OCI-LY7 (cell line): ENCODE data around the gene C21orf91. TPM values are rescaled to one million over a fixed set of nuclear protein-coding genes. Genes with fewer than 3 reads are reported as not detected.

Experiments
- BruUV-seq: library from RNA; stranded (reverse); fragments of 400-500 nt; replicated peaks from 2 replicates; lab custom pipeline; 2021; lab: Mats Ljungman, UMichigan
- CTCF ChIA-PET: fragments of 300-600 bp; sonication (Branson Sonifier 250); formaldehyde crosslinking; loops from one replicate; lab custom pipeline; 2022; ENCODE audit warnings: antibody characterized with exemption; ENCODE audit not compliant: unreplicated experiment; lab: Charles Lee
- POLR2A ChIA-PET: fragments of 300-600 bp; sonication (Branson Sonifier 250); formaldehyde crosslinking; loops from one replicate; lab custom pipeline; 2022; ENCODE audit warnings: antibody characterized with exemption; lab: Charles Lee
- DNase-seq: peaks from one replicate; pipeline ENCODE4 v3.0.0-alpha.2; 2015; ENCODE audit warnings: low spot score
- H2AFZ ChIP-seq: fragments of 200-600 bp; sonication (generic), shearing (Covaris generic); 2 replicates; pipeline ENCODE4 v1.6.1; 2014; ENCODE audit warnings: mild to moderate bottlenecking, antibody characterized with exemption, low read length, moderate library complexity
- H3K27ac ChIP-seq: fragments of 200-600 bp; sonication (generic); 2 replicates; pipeline ENCODE4 v1.5.1; 2014; ENCODE audit warnings: mixed run types, low read depth, mild to moderate bottlenecking, moderate library complexity, low read length, inconsistent platforms; ENCODE audit not compliant: poor library complexity, severe bottlenecking
- H3K36me3 ChIP-seq: fragments of 200-600 bp; sonication (generic); 2 replicates; pipeline ENCODE4 v1.6.1; 2014; ENCODE audit warnings: mild to moderate bottlenecking, antibody characterized with exemption, low read length, moderate library complexity, mixed read lengths; ENCODE audit not compliant: insufficient read depth
- H3K4me1 ChIP-seq: fragments of 200-600 bp; sonication (generic); 2 replicates; pipeline ENCODE4 v1.5.1; 2014; ENCODE audit warnings: mild to moderate bottlenecking, low read length; ENCODE audit not compliant: insufficient read depth, poor library complexity, severe bottlenecking
- H3K4me2 ChIP-seq: fragments of 200-600 bp; sonication (generic); 2 replicates; pipeline ENCODE4 v1.6.1; 2014; ENCODE audit warnings: mild to moderate bottlenecking, low read length
- H3K4me3 ChIP-seq: fragments of 200-600 bp; sonication (generic); 2 replicates; pipeline ENCODE4 v1.5.1; 2014; ENCODE audit warnings: mild to moderate bottlenecking, low read depth, low read length; ENCODE audit not compliant: poor library complexity, severe bottlenecking
- H3K79me2 ChIP-seq: fragments of 200-600 bp; sonication (generic); 2 replicates; pipeline ENCODE4 v1.6.1; 2016; ENCODE audit warnings: low read depth, mild to moderate bottlenecking, low read length, moderate library complexity, mixed read lengths; ENCODE audit not compliant: insufficient read depth
- H3K9me2 ChIP-seq: fragments of 200-600 bp; sonication (generic); 2 replicates; pipeline ENCODE4 v1.6.1; 2016; ENCODE audit warnings: mild to moderate bottlenecking, low read length, mixed read lengths; ENCODE audit not compliant: insufficient read depth
- H3K9me3 ChIP-seq: fragments of 200-600 bp; sonication (generic); 2 replicates; pipeline ENCODE4 v1.6.1; 2014; ENCODE audit warnings: mild to moderate bottlenecking, mixed run types, low read length, mixed read lengths
- H4K20me1 ChIP-seq: fragments of 200-600 bp; sonication (generic); 2 replicates; pipeline ENCODE4 v1.6.1; 2014; ENCODE audit warnings: mild to moderate bottlenecking, antibody characterized with exemption, low read length, moderate library complexity, mixed read lengths; ENCODE audit not compliant: insufficient read depth
- CTCF ChIP-seq: fragments of 200-600 bp; sonication (generic); conservative IDR thresholded peaks from 2 replicates; pipeline ENCODE4 v1.5.1; 2014; ENCODE audit warnings: mild to moderate bottlenecking, antibody characterized with exemption, low read length, moderate library complexity, mixed read lengths
- EZH2phosphoT487 ChIP-seq: fragments of 200-600 bp; sonication (generic); IDR thresholded peaks from 2 replicates; pipeline ENCODE4 v1.6.1; 2018; ENCODE audit warnings: low read depth, borderline replicate concordance, mild to moderate bottlenecking, mixed run types, antibody characterized with exemption, low read length, moderate library complexity, mixed read lengths
- intact Hi-C: fragments of 100-400 bp; cut with micrococcal nuclease; formaldehyde crosslinking; loops from one replicate; pipeline ENCODE4 v1.10.0; 2022; ENCODE audit not compliant: unreplicated experiment
- total RNA-seq, 2 experiments: library from RNA; depleted of rRNA in 1 of 2; stranded (reverse); fragments of >200 nt in 1 of 2; shearing (Covaris generic) in 1 of 2; gene quantifications; 2 replicates each; pipeline ENCODE4 v1.2.3, GENCODE V29; 2014 to 2022

The C21orf91 gene
- total RNA-seq, 2 experiments from 2014 or later = 15.8 to 32.8 TPM

- Histone ChIP-seq H3K4me1 (peaks cover 57% of the 10 kb centered on the region), H3K27ac (peak overlapping the region; percentile 96), H3K36me3 (peaks cover 35% of the 10 kb centered on the region), H3K4me2 (peak overlapping the region; percentile 88), H3K79me2 (no peaks in the 10 kb centered on the region), H3K9me3 (peaks cover 13% of the 10 kb centered on the region), H3K9me2 (no peaks in the 10 kb centered on the region), H2AFZ (peak overlapping the region; percentile 79; the same call in 1 of the 2 replicates), H4K20me1 (no peaks in the 10 kb centered on the region), H3K4me3 (peak overlapping the region; percentile 63)
- ChIA-PET POLR2A (interaction anchor here (0.6 to 2.9 kb wide), 16 partner anchors 12 to 394 kb away, joined by 3 to 32 read pairs (median 5); partner anchors contain the start of gene C21orf91), CTCF (no interaction called here)
- no TSS peak for BruUV-seq
- DNase-seq = no peak
- intact Hi-C loops = loop anchor here (5.0 kb wide), 4 partner anchors 171 to 396 kb away; partner anchors contain the start of genes BTG3 and CXADR
- TF ChIP-seq EZH2phosphoT487 = no peak
- TF ChIP-seq CTCF = no peak
These were observed 36.2 kb downstream of the C21orf91 start for GRCh38 chr21:17783003-17783402.

DNA sequence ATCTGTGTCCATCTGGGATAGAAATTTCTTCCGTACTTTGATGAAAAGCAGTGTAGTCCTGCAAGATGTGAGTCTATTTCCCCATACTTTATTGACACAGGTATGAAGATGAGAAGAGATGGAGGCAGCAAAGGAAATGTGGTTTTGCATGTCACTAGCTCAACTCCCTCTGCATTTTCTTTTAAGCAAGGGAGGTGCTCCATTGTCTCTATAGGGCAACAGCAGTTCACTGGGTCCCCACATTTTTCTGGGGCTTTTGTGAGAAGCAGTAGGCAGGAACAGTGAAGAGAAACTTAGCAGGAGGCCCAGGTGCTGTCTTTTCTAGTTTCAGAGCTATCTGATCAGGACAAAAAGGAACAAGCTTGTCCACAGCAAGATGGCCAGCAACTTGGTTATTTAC lies 37.1 kb downstream of the C21orf91 start:
- peak; percentile 30 for DNase-seq
- Histone ChIP-seq H4K20me1 (no peaks in the 10 kb centered on the region), H3K79me2 (no peaks in the 10 kb centered on the region), H3K36me3 (peaks cover 26% of the 10 kb centered on the region), H3K4me1 (peaks cover 53% of the 10 kb centered on the region), H3K9me2 (no peaks in the 10 kb centered on the region), H3K4me2 (peak overlapping the region; percentile 25), H3K4me3 (peak overlapping the region; percentile 0), H3K9me3 (peaks cover 13% of the 10 kb centered on the region), H2AFZ (no peak overlapping the region), H3K27ac (no peak overlapping the region)
- intact Hi-C loops = loop anchor here (5.0 kb wide), 4 partner anchors 170 to 395 kb away; partner anchors contain the start of genes BTG3 and CXADR
- BruUV-seq = no TSS peak
- TF ChIP-seq EZH2phosphoT487 (no peak), CTCF (no peak)
- CTCF ChIA-PET = interaction anchor here (0.8 kb wide), 1 partner anchor 14 kb away, joined by 3 read pairs; no protein-coding TSS in a partner anchor
- POLR2A ChIA-PET = interaction anchor here (1.0 to 2.9 kb wide), 17 partner anchors 9 to 149 kb away, joined by 3 to 34 read pairs (median 6); partner anchors contain the start of gene C21orf91

GRCh38 chr21:17781524-17781923 lies 37.6 kb downstream of the C21orf91 start:
- TF ChIP-seq CTCF (no peak), EZH2phosphoT487 (no peak)
- Histone ChIP-seq H3K79me2 (no peaks in the 10 kb centered on the region), H4K20me1 (no peaks in the 10 kb centered on the region), H3K27ac (no peak overlapping the region), H3K4me2 (peak overlapping the region; percentile 18; the same call in 1 of the 2 replicates), H3K9me2 (no peaks in the 10 kb centered on the region), H3K36me3 (peaks cover 20% of the 10 kb centered on the region), H3K4me3 (no peak overlapping the region), H2AFZ (no peak overlapping the region), H3K4me1 (peaks cover 53% of the 10 kb centered on the region), H3K9me3 (peaks cover 13% of the 10 kb centered on the region)
- DNase-seq = no peak
- intact Hi-C loops = loop anchor here (5.0 kb wide), 4 partner anchors 169 to 394 kb away; partner anchors contain the start of genes BTG3 and CXADR
- ChIA-PET POLR2A (interaction anchor here (0.8 to 2.6 kb wide), 20 partner anchors 9 to 369 kb away, joined by 3 to 34 read pairs (median 4); partner anchors contain the start of gene C21orf91), CTCF (interaction anchor here (0.8 kb wide), 1 partner anchor 14 kb away, joined by 3 read pairs; no protein-coding TSS in a partner anchor)
- BruUV-seq = no TSS peak
